ENCODE results near the gene STON1.

- TF ChIP-seq CTCF (IDR thresholded peaks at IDR 0.05) = no peak
- no peak for TF ChIP-seq POLR2A (IDR thresholded peaks at IDR 0.05)
Measured at GRCh38 chr2:48515513-48515985, 14.4 kb upstream of the STON1 start.

All from suprapubic skin (tissue), 3 donors.